Superior temporal gyrus (tissue), 1 donor: ENCODE measurements around the gene ZNF212.
"Not testable (repeated sequence)": the region's sequence is repeated elsewhere in the genome, so short reads cannot be mapped to it uniquely, and the experiment has no call there.

Experiments used
- DNase-seq: peaks from one replicate; pipeline ENCODE4 v3.0.0-alpha.2; 2016; ENCODE audit errors: extremely low spot score

ZNF212 gene

GRCh38 chr7:149218469-149219420, 20.7 kb upstream of the ZNF212 start:
- peak; percentile 36 for DNase-seq

- DNase-seq, result no peak
Measured at GRCh38 chr7:149220534-149220933, 18.9 kb upstream of the ZNF212 start.

- DNase-seq, result no peak
Measured at GRCh38 chr7:149223176-149223575, 16.3 kb upstream of the ZNF212 start.

- DNase-seq, result no peak
Measured at GRCh38 chr7:149223761-149224160, 15.7 kb upstream of the ZNF212 start.

DNA sequence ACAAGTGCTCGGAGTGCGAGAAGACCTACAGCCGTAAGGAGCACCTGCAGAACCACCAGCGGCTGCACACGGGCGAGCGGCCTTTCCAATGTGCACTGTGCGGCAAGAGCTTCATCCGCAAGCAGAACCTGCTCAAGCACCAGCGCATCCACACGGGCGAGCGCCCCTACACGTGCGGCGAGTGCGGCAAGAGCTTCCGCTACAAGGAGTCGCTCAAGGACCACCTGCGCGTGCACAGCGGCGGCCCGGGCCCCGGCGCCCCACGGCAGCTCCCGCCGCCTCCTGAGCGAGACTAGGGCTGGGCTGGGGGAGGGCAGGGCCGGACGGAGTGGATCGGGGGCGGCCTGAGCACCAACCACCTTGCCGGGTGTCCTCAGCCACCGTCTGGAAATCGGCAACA, 15.1 kb upstream of the ZNF212 start:
- DNase-seq, result no peak

GRCh38 chr7:149225106-149225505, 14.3 kb upstream of the ZNF212 start:
- DNase-seq, result no peak

- no peak for DNase-seq
Measured at GRCh38 chr7:149225656-149226055, 13.8 kb upstream of the ZNF212 start.

GRCh38 chr7:149226366-149226765, 13.1 kb upstream of the ZNF212 start:
- not testable (repeated sequence) for DNase-seq

GRCh38 chr7:149226840-149227494, 12.5 kb upstream of the ZNF212 start:
- DNase-seq, result no peak

- DNase-seq, result no peak
Measured at GRCh38 chr7:149228831-149229471, 10.5 kb upstream of the ZNF212 start.

GRCh38 chr7:149229526-149229925, 9.9 kb upstream of the ZNF212 start:
- no peak for DNase-seq

DNA sequence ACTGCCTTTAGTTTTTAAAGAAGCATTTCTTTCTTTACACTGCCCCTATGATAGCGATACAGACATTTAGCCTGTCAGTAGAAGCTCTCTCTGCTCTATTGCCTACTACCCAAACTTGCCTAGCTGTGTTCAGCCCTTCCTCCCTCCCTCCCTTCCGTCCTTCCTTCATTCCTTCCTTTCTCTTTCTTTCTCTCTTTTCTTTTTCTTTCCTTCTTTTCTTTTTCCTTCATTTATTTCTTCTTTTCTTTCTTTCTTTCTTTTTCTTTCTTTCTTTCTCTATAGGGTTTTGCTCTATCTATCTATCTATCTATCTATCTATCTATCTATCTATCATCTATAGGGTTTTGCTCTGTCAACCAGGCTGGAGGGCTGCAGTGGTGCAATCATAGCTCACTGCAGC, 7.1 kb upstream of the ZNF212 start:
- no peak for DNase-seq

- DNase-seq, result not testable (repeated sequence)
Measured at GRCh38 chr7:149233655-149234204, 5.7 kb upstream of the ZNF212 start.

DNA sequence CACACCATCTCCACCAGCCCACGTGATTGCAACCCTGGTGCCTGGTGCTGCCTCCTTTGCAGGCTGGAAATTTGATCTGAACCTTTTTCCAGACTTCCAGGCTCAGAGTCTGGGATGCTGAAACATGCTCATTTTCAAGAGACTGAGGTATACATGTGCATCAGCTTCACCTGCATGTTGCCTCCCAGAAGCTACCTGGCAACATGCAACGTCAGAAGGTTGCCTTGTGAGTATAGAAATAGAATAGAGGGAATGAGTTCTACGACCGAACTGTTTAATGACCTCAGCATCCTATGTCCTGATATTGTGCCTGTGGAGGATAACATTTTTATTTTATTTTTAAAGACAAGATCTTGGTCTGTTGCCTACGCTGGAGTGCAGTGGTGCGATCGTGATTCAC, 1.9 kb upstream of the ZNF212 start:
- DNase-seq, result no peak

DNA sequence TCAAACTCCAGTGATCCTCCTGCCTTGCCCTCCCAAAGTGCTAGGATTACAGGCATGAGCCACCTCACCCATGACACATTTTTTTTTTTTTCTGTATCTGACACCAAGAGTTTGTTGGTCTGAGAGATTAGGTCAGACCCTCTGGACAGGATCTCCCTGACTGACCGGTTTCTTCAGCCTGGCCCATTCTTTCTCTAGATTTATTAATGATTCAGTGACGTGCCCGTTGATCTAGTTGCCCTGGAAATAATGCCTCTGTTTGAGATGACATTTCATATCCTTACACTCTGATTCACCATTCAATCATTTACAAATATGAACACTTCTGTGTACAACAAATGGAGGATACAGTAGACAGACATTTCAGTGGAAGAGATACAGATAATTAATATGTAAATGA, 1.4 kb upstream of the ZNF212 start:
- no peak for DNase-seq

DNA sequence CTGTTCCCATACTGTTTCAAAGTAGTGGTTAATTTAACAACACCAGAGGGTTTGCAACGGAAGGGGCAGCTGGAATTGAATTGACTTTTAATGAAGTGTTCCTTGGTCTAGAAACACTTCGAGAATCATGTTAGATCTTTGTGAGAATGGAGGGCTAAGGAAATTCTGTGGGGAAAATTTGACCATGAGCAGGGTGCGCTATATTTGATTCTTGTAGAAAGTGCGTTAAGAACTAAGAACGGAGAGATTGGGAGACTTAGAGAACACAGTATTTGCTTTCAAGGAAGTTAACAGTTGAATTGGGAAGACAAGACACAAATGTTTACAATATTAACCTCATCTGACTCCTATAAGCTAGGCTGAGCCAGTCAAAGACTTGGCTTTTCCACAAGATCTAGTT, 1.2 kb downstream of the ZNF212 start:
- DNase-seq, result no peak

GRCh38 chr7:149241696-149242095, 2.2 kb downstream of the ZNF212 start:
- DNase-seq, result no peak

DNA sequence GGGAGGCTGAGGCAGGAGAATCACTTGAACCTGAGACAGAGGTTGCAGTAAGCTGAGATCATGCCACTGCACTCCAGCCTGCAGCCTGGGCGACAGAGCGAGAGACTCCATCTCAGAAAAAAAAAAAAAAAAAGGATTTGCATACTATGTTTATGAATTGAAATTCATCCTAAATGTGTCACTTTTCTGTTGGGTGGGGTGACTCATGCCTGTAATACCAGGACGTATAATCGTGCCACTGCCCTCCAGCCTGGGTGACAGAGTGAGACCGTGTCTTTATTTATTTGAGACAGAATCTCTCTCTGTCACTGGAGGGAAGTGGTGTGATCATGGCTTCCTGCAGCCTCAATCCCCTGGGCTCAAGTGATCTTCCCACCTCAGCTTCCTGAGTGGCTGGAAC, 5.8 kb downstream of the ZNF212 start:
- no peak for DNase-seq

- DNase-seq, result no peak
Measured at GRCh38 chr7:149245744-149246143, 6.3 kb downstream of the ZNF212 start.

GRCh38 chr7:149248777-149249176, 9.3 kb downstream of the ZNF212 start:
- DNase-seq, result no peak

GRCh38 chr7:149250151-149250550, 10.7 kb downstream of the ZNF212 start:
- not testable (repeated sequence) for DNase-seq

- DNase-seq, result not testable (repeated sequence)
Measured at GRCh38 chr7:149251518-149251917, 12.1 kb downstream of the ZNF212 start.
